HEK293T (cell line): ENCODE measurements around the gene CNTN5.

Experiments used
- ARNT ChIP-seq: fragments of 450-650 bp; IDR thresholded peaks from 2 replicates; pipeline ENCODE4 v1.6.1; 2017; ENCODE audit warnings: mild to moderate bottlenecking
- CTBP1 ChIP-seq: fragments of 450-650 bp; IDR thresholded peaks from 2 replicates; pipeline ENCODE4 v1.6.1; 2016; ENCODE audit warnings: borderline replicate concordance
- ELF4 ChIP-seq: fragments of 450-650 bp; IDR thresholded peaks from 2 replicates; pipeline ENCODE4 v1.6.1; 2017; ENCODE audit warnings: antibody characterized with exemption
- HDGF ChIP-seq: fragments of 450-650 bp; IDR thresholded peaks from 2 replicates; pipeline ENCODE4 v1.6.1; 2017; ENCODE audit warnings: antibody characterized with exemption, borderline replicate concordance
- SP1 ChIP-seq: fragments of 450-650 bp; IDR thresholded peaks from 2 replicates; pipeline ENCODE4 v1.6.1; 2017
- SUZ12 ChIP-seq: fragments of 450-650 bp; IDR thresholded peaks from 2 replicates; pipeline ENCODE4 v1.6.1; 2016; ENCODE audit warnings: mild to moderate bottlenecking
- ZNF384 ChIP-seq: fragments of 450-650 bp; IDR thresholded peaks from 2 replicates; pipeline ENCODE4 v1.6.1; 2016

- no peak for TF ChIP-seq HDGF
- no peak for TF ChIP-seq SUZ12
- no peak for TF ChIP-seq SP1
- TF ChIP-seq ELF4 = no peak
- no peak for TF ChIP-seq ZNF384
- TF ChIP-seq ARNT = no peak
- no peak for TF ChIP-seq CTBP1
Measured at GRCh38 chr11:100214791-100215190, 1194.0 kb downstream of the CNTN5 start.
